Spleen (tissue), 7 donors: ENCODE data around the gene TEKTIP1.

ENCODE experiments used
- CTCF ChIP-seq, 11 experiments: fragments of 200-600 bp in 7 of 11; fragments of 450-650 bp in 4 of 11; sonication (generic) in 4 of 11; IDR thresholded peaks in 8 of 11; conservative IDR thresholded peaks in 3 of 11; 1 replicate in 7 of 11; 2 replicates in 4 of 11; pipeline versions ENCODE4 v1.4.0 to v1.8.0; 2016 to 2021; ENCODE audit warnings: antibody characterized with exemption in 11 of 11, inconsistent platforms in 4 of 11, mild to moderate bottlenecking in 1 of 11
- POLR2A ChIP-seq, 3 donors: fragments of 450-650 bp; IDR thresholded peaks; one replicate each; pipeline ENCODE4 v1.5.1; 2017; ENCODE audit warnings: antibody characterized with exemption in 3 of 3, mild to moderate bottlenecking in 1 of 3
- donor health status: DM: no; HTN: no; CAD: no; lungs with moderate emphysema.
- donor health status: DM: no; HTN: no; CAD: no.
- donor health status: DM: no; HTN: no; CAD: no.

GRCh38 chr19:3532154-3532786 is 6.7 kb upstream of the TEKTIP1 start:
- TF ChIP-seq POLR2A (IDR thresholded peaks at IDR 0.05) (no peak), CTCF (IDR thresholded peaks at IDR 0.05 in 8 of 11, conservative IDR thresholded peaks at IDR 0.05 in 3 of 11) (no peak)
